GM18519 (cell line): Measurements from ENCODE around the gene AOPEP.

Experiments used
- ATAC-seq: cut with Tn5 transposase; IDR thresholded peaks from one replicate; pipeline ENCODE4 v1.9.1; 2021; ENCODE audit warnings: mild to moderate bottlenecking, moderate library complexity; ENCODE audit not compliant: unreplicated experiment, low FRiP score

Gene AOPEP

DNA sequence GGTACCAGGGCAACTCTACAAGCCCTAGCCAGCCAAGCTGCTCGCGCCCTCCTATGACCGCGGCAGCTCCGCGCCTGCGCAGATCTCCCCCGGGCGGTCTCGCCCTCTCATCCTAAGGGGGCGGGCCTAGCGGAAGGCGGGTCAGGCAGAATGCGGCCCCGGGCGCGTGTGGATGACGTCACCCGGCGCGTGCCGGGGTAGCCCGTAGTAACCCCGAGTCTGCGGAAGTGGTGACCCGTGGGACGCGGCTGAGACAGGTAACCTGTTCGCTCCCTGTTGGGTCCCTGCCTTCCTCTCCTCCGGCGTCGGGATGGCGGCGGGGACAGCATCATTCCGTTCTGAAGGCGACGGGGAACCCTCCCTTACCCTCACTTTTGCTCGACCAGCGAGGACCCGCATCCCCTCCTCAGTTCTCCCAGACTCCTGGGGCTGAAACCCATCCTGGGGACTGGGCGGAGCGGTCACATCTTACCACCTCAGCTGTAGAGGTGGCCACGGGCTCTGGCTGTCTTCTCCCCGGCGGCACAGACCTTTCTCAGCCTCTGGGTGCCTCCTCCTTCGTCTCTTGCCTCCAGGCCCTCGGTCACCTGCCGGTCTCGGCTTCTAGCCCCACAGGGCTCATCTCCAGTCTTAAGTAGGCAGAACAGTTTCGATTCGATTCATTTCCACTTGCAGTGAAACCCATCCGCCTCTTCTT lies at the start of gene AOPEP:
Gene AOPEP (plus strand): TSS at position 205 of the 697 bp plus-strand sequence. CDS start 33,085 bp downstream, outside the sequence.
- peak; percentile 89 for ATAC-seq

GRCh38 chr9:94677929-94678328 lies 48.6 kb upstream of the AOPEP start:
- ATAC-seq, result no peak

- ATAC-seq, result no peak
These were observed 46.9 kb upstream of the AOPEP start for GRCh38 chr9:94679587-94679986.

- no peak for ATAC-seq
These were observed 46.5 kb upstream of the AOPEP start for GRCh38 chr9:94680020-94680419.

GRCh38 chr9:94680621-94681020 lies 45.9 kb upstream of the AOPEP start:
- ATAC-seq, result no peak

GRCh38 chr9:94681508-94681907 lies 45.0 kb upstream of the AOPEP start:
- ATAC-seq, result no peak

DNA sequence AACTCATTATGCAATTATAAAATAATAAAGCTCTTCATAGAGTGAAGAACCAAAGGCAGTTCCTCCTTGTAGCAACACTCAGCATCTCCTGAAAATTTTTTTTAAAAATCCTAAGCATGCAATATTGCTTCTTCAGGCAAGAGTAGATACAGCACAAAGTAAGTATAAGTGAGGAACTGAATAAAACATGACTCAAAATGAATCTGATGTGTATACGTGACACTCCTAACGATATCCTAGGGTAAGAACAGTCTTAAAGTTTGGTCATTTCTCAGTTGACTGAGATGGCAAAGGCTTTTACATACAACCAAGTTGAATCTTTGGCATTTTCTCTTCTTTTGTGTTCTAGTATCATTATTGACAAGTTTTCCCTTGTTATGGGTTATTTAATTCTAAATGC lies 41.1 kb upstream of the AOPEP start:
- ATAC-seq, result no peak

GRCh38 chr9:94687451-94687850 lies 39.0 kb upstream of the AOPEP start:
- no peak for ATAC-seq

DNA sequence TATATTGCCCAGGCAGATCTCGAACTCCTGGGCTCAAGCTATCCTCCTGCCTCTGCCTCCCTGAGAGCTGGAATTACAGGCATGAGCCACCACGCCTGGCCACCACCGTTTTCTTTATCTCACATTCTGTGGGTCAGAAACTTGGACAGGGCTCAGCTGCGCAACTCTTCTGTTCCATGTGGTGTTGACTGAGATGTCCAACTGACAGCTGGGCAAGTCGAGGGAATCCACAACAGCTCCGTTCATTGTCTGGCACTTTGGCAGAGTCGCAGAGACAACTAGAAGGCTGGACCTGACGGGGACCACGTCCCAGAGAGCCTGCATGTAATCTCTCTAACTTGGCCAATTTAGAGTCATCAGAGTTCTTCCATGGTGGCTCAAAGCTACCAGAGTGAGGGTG lies 36.2 kb upstream of the AOPEP start:
- no peak for ATAC-seq

DNA sequence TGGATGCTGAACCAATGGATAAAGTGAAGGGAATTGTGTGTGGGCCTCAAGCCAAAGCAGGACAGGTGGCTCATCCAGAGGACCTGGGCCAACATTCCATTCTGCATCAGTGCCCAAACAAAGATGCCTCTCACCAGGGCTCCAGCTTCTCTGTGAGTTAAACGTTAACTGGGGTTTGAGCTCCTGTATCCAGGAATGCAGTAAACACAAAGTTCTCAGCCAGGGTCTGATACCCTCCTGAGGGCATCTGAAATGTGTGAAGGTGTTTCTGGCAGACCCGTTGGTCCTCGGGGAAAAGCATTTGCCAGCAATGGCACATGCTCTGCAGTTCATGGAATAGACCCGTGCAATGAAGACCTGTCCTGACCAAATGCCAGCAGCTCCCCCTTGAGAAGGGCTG lies 33.9 kb upstream of the AOPEP start:
- no peak for ATAC-seq

DNA sequence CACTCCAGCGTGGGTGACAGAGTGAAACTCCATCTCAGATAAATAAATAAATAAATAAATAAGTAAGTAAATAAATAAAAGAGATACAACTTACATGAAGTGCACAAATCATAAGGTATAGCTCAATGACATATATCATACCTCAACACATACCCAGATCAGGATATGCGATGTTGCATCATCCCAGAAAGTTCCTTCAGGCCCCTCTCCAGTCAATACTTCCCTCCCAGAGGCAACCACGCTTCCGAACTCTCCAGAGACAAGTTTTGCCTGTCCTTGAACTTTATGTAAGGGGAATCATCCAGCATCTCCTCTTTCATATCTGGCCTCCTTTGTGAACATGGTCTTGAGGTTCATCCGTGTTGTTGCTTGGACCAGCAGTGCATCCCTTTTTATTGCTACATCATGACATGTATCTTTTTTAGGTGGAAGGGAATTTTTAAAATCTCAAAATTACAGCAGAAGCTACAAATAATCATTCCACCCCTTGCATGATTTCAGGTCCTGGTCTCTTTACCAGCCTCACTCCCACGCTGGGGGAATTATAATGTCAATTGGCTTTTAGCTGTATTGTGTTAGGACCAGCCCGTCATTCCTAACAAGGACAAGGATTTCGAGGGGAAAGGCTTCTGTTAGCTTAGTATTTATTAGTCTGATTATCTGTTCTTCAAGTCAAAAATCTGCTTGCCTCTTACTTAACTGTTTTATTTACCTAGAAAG lies 32.9 kb upstream of the AOPEP start:
- no peak for ATAC-seq

- no peak for ATAC-seq
These were observed 30.0 kb upstream of the AOPEP start for GRCh38 chr9:94696545-94696944.

DNA sequence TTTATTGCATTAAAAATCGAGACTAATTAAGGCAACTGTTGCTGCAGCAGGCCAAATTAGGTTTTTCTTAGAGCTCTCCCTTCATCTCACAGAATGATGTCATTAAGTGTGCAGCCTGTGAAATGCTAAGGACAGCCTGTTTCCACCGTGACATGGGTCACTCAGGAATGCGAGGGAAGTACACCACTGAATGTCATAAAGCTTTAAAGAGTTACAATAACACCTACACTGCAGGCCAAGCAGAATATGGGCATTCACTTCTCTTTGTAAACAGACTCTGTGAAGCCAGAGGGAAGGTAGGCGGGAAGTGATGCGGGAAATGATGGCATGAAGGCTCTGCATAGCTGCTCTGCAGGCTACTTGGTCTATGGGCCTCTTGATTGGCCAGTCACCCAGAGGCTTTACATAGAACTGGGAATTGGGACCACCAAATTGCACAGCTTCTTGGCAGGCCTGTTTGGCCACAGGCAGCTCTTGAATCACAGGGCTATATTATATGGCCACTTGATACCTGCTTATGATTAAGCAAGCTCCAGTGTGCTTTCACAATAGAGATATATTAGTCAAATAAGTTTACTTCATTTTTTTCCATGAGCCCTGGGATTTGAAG lies 28.4 kb upstream of the AOPEP start:
- no peak for ATAC-seq

GRCh38 chr9:94699715-94700373 lies 26.7 kb upstream of the AOPEP start:
- no peak for ATAC-seq

GRCh38 chr9:94700445-94700844 lies 26.1 kb upstream of the AOPEP start:
- ATAC-seq, result no peak

DNA sequence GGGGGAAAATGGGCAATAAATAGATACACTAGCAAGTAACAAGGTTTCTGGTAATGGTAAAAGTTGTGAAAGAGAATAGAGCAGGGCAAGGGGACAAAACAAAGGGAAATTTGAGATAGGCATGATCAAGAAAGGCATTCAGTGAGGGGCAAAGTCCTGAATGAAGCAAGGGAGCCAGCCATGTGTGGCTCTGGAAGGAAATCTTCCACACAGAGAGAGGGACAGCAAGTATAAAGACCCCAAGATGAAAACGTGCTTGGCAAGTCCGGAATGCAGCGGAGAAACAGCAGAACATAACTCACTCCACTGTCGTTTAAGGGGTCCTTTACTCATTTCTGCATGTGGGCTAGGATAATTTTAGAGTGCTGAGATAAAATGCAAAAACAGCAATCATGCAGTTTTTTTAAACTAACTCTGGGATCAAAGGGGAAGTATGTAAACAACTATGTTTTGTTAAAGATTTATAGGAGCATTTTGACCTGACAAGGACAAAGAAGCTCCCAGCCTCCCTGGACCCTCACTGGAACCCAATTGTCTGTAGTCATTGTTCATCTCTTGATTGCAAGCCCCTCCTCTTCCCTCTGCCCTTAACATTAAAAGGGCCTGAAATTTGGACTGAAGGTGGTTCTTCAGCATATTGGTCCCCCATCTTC lies 22.9 kb upstream of the AOPEP start:
- no peak for ATAC-seq

- no peak for ATAC-seq
These were observed 21.3 kb upstream of the AOPEP start for GRCh38 chr9:94705162-94705702.

DNA sequence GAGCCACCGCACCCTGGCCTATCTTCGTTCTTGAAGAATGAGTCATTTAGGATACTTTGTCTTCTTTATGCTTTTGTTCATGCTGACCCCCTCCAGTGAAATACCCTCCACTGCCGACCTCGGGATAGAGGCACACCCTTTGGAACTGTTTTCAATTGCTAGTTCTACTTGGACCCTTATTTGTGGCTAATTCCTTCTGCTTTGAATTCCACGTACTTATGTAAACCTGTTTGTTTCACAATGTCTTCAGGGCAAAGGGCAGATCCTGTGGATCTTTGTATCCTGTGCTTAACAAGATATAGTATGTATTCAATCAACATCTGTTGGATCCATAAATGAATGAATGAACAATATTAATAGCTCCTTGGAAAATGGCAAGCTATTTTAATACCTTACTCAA lies 19.6 kb upstream of the AOPEP start:
- ATAC-seq, result no peak

GRCh38 chr9:94713436-94714215 lies 12.9 kb upstream of the AOPEP start:
- ATAC-seq, result no peak

DNA sequence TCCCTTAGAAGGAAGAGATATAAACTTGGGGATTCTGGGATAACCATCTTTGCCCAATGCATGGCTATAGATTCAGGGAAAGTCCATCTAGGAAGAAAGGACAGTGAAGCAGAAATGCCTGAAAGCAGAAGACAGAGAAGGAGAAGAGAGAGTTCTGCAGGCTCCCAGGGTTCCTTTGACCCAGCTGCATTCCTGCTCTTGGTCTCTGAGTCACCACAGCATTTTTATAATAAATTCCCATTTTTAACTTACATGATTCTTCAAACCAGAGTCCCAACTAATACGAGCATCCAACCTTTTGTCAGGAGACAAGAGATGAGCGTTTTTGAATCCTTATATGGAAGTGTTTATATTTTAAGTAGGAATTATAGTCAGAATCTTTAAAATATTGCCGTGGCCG lies 12.0 kb upstream of the AOPEP start:
- no peak for ATAC-seq
